A204.1 (cell line): ENCODE data around the gene PITX2.

Source experiments
- FAIRE-seq: peaks from 2 replicates; lab custom pipeline; 2012; peaks lifted over from hg19 to GRCh38; lab: Jason Lieb, UNC

PITX2 gene

DNA sequence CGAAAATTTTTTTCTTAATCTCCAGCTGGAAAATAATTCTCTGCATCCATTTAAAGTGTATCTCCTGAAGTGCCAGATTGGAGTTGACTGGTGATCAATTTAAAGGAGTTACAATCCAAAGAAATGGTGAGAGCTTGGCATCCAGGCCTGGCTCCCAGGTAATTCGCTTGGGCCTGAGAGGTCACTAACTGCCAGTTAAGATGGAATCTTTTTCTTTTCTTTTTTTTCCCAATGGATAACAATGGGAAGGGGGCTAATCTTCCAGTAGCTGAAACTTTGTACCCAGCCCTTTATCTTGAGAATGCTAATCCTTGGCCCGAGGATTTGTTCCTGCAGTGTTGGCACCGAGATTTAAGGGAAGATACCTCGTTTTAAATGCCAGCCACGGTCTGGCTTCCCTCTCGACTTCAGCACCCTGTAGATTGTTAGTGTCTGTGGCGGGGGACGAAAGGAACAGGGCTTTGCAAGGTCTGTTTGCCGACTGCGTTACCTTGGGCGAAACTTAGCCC is 13.3 kb upstream of the PITX2 start:
- FAIRE-seq = no peak

GRCh38 chr4:110635163-110635865 is 12.4 kb upstream of the PITX2 start:
- FAIRE-seq = no peak

DNA sequence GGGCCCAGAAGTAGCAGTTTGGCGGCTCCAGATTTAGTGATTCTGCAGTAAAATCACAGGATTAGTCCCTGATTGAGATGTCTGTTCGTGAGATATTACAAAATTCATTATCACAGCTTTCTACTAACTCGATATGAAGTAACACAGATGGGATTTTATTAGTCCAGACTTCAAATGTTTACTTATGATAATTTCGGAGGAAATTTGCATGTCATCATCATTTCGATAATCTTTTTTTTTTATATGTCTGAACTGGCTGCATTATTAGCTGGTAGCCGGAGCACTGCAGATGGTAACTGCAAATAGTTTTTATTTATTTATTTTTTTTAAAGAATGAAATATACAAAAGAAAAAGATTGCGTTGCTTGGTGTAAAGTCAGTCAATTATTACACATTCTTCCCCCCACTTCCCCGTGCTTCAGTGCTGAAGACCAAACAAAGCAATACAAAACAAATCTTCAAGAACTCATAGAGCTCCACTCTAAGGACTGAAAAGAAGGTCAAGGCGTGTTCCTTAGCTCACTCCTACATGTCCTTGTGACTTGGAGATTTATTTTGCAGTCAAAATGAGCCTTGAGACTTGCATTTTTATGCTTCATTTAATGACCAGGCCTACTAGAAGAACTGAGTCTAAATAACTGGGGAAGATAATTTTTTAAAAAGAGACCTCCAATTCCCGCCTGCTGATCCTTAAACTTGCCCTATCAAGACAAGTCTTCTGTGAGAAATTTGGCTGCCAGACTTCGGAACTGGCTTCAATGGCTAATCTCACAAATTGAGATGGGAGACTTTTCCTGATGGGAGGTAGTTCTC is 11.7 kb upstream of the PITX2 start:
- FAIRE-seq = no peak

DNA sequence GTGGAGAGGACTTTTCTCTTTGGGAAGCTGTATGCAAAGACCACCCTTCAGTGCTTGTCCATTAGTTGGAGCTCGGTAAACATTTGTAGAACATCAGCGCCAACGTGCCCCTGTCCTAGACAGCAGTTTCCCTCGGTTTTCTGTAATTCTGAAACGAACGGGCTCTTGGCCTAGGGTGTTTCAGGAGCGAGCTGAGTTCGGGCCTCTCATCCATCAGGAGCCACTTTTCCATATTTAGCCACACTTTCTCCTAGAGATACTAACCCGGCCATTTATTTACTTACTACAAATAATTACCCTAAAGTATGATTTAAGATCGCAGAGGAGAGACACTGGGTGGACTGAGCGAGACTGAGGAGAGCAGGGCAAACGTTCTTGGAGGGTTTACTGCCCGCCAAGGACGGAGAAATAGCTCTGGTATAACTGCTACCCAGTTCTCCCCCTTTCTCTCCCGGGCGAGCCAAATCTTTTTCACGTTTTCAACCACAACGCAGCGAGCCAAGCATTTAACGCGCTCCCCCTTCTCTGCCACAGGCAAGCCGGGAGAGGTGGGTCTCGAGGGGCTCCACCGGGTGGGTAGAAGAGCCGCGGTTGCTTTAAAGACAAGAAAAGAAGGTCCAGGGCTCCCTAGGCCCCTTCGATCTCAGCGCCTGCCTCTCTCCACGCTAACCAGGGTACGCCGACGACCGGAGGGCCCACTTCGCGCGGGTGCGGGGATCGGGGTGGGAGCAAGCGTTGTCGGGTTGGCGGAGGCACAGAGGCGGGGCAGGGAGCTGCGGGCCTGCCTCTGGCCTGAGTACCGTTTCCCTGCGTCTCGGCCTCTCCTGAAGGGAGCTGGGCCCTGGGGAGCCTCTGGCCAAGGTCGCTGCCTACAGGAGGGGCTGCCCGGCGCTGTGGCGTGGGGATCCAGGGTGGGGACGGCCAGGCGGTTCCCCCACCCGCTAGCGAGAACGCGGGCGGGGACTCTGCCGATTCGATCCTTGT is 10.8 kb upstream of the PITX2 start:
- FAIRE-seq = no peak

- no peak for FAIRE-seq
Measured at GRCh38 chr4:110632506-110633357, 9.9 kb upstream of the PITX2 start.

DNA sequence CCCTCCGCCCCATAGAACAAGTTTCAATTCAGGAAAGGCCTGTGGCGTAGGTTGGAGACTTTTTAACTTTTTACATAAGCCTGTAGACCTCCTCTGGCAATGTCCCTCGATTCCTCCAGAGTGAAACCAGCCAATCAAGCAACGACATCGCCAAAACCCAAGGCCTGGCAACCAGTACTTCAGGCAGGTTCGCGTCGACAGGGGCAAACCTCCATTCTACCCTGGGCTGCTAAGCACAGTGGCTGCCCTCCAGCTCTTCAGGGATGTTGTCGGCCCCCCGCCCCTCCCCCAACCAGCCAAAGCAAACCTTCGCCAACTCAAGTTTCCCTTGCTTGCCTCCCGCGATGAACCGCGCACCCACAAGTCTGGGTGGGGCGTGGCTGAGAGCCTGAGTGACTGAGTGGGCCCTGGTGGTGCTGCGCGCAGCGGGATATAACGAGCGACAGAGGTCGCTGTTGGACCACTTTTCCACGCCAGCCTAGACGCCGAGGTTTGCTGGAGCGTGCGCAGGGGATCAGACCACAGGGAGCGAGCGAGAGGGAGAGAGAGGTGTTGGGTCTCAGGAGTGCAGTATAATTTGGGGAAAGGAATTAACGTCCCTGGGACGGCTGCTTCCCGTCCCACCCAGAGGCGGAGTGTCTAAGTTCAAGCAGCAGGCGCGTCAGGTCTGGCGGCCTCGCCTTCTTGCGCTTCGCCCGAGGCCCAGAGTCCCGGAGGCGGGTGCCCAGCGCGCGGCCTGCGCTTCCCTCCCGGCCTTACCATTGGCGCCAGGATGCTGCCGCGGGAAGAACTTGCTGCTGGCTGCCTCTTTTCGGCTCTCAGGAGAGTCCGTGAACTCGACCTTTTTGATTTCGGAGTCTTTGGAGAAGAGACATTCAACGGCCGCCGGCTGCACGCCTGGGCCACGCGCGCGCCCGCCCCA is 9.0 kb upstream of the PITX2 start:
- FAIRE-seq = no peak

GRCh38 chr4:110630688-110631402 is 8.0 kb upstream of the PITX2 start:
- no peak for FAIRE-seq

DNA sequence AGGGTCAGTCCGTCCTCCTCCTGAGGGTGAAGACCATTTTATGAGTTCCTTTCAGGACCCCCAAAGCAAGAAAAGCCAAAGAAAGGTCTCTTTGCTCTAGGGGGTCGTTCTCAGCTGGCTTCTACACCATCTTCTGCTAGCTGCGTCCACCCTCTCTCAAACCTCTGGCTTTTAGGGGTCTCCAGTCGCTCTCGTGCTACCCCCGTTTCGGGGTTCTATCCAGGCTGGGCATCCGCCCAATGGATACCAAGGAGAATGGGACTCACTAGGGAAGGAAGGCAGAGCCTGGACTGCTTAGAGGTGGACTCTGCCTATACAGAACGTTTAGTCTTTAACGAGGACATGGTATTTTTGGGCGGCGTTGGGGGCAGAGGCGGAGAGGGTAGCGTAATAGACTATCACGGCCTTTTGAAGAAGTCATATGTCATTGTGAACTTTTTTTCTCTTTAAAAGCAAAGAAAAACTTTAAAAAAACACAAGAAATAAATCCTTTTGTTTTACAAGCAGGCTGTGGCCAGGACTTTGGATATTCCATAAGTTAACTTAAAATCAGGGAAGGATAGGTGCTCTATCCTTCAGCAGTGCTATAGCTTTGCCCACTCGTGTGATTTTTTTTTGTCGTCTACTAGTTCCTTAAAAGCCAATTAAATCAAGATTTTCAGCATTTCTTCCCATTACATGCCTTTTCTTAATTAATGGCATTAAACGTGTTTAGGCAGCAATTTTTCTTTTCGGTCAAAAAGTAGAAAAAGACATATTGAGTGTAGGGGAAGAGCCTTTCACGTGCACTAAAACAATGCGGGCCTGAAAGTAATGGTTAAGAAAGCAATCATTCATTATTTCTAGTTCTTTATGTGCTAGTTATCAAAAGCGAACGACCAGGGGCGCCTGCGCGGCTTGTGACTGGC is 7.2 kb upstream of the PITX2 start:
- no peak for FAIRE-seq

DNA sequence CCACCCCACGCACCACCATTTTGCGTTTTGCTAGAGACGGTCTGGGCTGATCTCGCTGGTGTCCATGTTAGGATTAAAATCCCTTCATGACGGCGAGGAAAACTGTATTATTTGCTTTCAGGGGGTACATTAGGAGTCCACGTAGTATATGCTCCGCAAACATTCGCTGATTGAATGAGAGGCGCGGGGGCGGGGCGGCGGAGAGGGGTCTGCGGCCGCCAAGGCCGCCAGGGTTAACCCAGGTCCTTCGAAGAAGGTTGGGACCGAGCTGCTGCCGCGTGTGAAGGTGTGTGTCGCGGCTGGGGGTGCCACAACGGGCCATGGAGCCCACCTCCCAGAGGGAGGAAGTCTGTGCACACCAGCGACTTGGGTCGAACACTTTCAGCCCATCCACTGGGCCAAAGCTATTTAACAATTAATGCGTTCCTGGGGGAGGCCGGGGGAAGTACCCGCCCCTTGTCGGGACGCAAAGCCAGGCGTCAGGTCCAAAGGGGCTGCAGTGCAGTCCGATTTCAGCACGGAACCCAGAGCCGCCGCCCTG is 6.4 kb upstream of the PITX2 start:
- FAIRE-seq = no peak

DNA sequence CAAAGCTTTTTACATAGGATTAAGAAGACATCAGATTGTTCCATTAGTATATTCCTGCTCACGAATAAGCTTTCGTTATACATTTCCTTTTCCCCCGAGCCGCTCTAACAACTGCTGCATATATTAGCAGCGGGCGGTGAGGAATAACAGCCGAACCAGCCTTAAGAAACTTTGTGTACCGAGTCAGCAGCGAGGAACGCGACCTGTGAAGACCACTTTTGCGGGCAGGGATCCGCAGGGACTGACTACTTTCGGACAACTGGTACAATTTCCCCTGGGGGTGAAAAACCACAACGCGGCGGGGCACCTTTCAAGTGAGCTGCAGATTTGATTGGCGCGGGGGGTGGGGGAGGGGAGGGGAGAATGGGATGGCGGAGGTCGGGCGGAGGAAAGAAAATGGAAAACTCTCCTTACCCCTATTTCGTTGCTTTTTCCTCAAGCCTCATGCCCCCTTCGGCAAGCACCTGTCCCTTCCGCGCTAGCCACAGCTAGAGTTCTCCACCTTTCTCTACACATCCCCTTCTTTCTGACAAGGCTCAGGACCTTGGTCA is 5.9 kb upstream of the PITX2 start:
- no peak for FAIRE-seq

GRCh38 chr4:110627977-110628662 is 5.2 kb upstream of the PITX2 start:
- FAIRE-seq = no peak

- no peak for FAIRE-seq
Measured at GRCh38 chr4:110626532-110627153, 3.8 kb upstream of the PITX2 start.

- FAIRE-seq = no peak
Measured at GRCh38 chr4:110625576-110626257, 2.8 kb upstream of the PITX2 start.

DNA sequence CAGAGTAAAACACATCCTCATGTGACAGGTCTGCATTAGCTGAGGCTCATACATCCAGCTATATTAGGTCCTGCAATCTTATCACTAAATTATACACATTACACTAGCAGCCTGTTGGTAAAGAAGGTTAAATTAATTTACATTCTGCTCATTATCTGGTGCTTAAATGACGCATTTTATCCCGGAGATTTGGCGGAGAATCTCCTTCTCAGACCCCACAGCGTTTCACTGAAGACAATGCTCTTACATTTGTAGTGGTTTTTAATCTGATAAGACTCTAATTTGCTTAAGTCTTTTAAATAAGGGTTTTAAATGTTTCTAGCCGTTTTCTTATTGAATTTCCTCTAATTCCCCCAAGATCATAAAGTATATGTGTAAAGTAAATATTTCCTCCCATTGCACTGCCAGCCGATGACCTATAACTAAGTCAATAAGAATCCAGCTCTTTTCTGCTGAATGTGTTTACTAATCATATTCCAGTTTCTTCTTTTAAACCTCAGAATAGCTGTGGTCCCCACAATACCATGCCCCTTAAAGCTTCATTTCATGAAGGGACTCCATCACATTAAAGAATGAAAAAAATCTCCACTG is 2.1 kb upstream of the PITX2 start:
- no peak for FAIRE-seq

DNA sequence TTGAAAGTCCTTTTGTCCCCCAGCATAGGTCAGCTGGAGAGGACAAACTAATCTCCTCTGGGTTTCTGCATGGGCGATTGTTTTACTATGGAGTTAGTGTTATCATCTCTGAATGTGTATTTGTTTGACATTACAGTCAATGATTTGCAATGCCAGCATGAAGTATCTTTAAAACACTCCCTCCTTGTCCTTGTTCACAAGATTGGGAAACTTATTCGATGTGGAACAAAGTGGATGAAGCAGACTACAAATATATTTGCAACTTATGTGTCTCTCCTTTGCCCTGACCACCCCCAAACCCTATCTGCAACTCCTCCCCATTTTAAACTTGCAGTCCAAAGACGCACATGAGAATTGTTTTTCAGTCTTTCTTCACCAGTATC is 1.5 kb upstream of the PITX2 start:
- no peak for FAIRE-seq
